Retina (tissue), 1 donor: ENCODE results near the gene CNTN4.
"Not testable (repeated sequence)": the region's sequence is repeated elsewhere in the genome, so short reads cannot be mapped to it uniquely, and the experiment has no call there.

Experiments used
- DNase-seq: peaks from one replicate; pipeline ENCODE4 v3.0.0-alpha.2; 2016

Gene CNTN4

DNA sequence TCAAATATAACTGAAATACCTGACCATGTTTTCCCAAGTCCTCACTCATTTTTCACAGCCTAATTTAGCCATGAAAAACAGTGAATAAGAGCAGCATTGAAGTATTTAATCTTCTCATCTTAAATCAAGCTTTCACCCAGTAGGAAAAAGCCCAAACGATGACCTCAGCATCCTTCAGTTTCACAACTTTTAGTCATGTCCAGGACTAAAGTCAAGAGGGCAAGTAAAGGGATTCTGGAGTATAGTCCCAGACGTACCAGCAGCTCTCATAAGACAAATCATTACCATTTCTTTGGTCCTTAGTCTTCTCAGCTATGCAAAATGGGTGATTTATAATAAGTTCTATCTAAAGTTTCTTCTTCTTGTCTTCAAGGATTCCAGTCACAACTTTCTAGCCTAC lies 774.2 kb downstream of the CNTN4 start:
- DNase-seq, result no peak

DNA sequence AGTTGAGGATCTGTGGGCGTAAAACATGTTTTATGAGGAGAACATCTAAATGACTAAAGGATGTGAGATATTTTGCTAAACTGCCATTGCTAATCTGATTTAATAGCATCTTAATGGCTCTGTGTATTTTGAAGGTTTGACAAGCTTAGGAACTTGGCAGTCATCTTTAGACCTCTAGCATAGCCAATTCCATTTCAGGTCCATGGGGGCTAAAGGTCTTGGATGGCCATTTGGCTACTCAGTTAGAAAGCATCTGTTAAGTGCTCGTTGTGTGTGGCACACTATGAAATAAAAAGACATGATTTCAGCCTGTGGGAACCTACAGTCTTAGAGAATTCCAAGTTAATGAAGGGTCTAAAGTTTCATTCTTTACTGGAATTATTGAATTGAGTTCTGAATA lies 775.3 kb downstream of the CNTN4 start:
- DNase-seq, result no peak

DNA sequence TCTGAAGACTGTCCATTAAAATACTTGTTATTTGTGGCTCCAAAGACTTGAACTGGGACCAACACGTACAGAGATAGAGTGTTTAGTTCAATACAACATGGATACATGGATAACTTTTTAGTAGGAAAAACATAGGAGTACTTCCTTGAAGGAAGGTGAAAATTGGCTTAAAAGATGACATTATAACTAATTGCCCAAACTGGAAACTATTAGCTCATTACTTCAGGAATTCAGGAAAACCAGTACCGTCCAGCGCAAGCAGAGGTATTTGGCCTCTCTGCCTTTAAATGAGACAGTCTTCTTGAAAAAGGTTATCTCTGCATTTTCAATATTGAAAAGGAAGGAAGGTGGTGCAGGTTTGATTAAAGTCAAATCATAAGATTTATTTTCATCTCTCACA lies 777.0 kb downstream of the CNTN4 start:
- no peak for DNase-seq

DNA sequence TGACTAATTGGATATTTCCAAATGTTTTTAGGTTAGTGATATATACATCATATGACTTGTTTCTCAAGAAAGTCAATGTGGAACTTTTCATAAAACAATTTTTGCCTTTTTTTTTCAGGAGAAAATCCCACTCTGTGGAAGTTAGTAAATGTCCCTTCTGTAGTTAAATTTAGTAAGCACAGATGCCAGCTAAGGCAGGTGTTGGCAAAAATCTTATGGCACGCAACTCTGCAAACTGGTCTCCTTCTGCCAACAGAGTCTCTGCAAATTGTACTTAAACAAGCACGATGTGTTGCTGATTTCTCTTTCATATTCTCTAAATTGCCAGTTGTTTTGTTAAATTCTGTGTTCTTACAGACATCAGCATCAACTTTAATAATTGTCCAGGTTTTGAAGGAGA lies 777.7 kb downstream of the CNTN4 start:
- no peak for DNase-seq

DNA sequence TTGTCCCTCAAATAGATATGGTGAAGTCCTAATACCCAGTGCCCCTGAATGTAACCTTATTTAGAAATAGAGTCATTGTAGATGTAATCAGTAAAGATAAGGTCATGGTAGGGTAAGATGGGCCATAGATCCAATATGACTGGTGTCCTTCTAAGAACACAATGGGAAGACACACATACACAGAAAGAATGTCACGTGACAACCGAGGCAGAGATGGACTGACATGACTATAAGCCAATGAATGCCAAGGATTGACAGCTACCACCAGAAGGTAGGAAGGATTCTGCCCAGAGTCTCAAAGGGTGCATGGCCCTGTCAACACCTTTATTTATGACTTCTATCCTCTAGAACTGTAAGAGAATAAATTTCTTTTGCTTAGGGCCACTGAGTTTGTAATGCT lies 780.4 kb downstream of the CNTN4 start:
- no peak for DNase-seq

DNA sequence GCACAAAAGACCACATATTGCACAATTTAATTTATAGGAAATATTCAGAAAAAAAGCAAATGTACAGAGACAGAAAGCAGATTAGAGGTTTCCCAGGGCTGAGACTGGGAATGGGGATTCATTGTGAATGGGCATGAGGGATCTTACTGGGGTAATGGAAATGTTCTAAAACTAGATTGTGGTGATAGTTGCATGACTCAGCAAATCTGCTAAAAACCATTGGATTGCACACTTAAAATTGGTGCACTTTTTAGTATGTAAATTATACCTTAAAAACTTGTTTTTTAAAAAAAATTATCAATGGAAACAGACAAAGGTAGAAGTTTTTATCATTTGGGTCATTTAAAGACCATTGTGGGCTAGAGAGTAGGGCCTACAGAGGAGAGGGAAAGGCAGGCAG lies 780.9 kb downstream of the CNTN4 start:
- no peak for DNase-seq

DNA sequence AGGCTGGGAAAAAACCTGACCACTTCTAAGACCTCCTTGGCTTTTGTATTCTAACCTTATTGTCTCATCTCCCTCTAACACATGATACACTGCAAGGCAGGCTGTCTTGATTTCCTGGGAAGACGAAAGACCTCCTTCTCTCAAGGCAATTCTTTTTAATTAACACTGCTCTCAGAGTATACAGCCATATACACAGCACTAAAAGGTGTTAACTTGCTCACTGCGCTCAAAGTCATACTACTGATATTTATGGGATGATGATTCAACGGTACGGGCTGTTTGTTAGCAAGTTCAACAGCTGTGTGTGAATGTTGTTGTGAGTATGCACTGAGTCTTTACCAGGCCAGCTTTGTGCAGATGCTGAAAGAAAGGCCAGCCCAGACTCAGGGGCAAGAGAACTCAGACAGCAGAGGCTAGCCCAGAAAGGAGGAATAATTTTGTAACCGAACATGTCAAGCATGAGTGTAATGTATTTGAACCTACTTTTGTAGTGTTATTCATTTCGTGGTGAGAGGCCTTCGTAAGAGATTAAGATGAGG lies 781.6 kb downstream of the CNTN4 start:
- no peak for DNase-seq

DNA sequence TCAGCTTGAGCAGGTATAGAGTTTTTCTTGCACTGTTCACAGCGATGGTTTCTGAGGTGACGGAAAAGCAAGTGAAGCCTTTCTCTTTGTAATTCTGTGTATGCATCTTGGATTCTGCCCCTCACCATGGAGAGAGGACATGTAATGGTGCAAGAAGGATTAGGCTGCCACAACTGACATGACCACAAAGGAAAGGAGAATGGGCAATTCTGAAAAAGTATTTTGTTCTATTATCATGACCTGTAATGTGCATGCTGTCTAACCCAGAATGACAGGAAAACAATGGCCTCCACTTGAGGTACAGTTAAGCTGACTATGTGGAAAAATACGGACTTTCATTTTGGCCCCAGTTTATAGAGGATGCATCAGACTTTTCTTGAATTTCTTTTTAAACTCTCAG lies 784.6 kb downstream of the CNTN4 start:
- peak; percentile 43 for DNase-seq

DNA sequence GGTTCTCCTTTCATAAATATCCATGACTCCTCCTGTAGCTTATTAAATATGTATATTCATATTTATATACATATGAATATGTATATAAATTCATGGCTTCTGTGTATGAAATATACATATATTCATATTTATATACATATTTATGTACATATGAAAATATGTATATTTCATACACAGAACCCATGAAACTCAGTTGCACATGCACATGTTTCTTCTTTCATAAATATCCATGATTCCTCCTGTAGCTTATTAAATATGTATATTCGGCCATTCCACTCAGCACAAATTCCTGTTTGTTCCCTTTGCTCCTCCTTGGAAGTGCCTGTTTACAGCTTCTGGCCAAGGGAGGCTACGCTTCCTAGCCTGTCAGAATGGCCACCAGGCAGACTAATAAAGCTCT lies 789.9 kb downstream of the CNTN4 start:
- DNase-seq, result no peak

DNA sequence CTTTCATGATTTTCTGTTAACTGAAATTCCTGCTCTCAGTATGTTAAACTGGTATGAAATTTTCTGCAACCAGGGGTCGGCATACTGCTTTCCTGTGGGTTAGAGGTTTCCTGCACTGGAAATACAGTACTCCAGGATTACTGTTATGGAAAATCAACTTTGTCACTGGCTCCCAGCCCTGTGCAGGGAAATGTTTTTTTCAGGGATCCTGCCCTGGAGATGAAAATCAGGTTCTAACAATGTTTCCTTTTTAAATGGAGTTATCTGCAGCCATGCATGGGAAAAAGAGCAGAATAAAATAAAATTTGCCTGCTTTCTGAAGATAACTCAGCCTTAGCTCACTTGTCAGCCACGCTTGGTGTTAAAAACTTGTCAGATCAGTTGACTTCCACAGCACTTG lies 791.1 kb downstream of the CNTN4 start:
- DNase-seq, result no peak

DNA sequence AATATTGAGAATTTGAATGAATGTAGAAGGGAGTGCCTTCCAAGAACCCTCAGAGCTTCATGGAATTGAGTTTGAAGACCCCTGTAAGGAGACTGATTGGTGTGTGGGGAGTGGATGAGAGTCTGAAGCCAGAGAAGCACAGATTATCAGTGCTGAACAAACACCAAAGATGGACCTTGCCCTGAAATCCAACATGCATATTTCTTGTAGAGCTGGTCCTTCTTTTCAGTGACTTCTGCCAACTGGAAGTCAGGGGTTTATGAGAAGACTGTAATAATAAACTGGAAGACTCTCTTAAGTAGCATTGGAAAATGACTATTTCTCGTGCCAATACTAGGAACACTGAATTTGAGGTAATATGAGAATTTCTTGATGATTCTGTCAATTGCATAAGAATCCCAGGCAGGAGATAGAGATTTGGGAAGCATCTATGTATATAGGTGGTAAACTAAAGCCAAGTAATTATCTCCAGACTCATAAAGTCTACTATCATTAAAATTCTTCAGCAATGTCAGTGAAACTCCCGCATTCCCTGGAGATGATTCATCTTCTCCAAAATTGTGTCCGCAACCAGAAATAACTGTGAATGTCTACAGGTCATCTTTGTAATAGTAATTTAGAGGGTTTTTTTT lies 797.8 kb downstream of the CNTN4 start:
- no peak for DNase-seq

DNA sequence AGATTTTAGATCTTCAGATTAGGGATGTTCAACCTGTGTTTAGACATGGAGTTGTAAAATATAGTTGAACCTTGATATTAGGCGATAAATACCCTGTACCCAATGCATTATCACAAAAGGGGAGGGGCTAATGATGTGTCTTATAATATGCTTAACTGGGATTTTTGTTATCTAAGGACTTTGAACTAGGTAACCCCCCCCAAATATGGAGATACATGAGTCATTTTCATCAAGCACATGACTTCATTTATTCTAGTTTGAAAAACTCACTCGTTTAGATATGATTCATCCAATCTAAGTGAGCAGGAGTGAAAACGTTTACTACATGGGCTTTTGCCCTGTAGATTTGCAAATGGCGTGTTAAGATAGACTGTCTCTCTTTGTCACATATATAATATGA lies 799.2 kb downstream of the CNTN4 start:
- no peak for DNase-seq

DNA sequence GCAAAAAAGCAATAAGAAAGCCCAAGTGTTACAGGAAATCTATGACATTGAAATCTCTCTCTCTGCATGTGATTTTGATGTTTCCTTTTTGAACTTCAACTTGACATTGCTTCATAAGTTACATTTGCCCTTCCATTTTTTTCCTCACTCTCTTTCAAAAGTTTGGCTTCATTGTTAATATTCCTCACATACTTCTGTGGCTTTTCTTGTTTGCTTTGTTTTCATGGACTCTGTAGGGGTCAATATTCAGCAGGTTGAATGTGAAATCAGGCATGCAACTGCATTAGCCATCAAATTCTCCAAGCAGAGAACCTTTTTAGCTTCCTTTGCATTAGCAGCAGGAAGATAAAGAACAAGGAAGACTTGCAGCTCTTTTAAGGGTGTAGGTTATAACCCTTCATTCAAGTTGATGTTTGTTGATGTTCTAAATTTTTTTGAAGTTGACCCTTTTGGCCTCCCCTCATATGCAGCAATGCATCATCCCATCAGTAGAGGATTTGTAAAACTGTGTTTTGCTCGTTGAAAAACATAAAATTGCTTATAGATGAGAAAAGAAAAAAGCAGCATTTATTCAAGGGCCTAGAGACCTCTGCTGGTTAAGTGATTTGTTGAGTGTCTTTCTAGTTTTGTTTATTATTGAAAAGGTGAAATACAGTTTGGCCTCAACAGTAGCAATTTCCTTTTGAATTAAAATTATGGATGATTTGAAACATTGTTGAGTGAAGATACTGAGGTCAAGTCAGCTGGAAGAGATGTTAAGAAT lies 800.1 kb downstream of the CNTN4 start:
- peak; percentile 27 for DNase-seq

DNA sequence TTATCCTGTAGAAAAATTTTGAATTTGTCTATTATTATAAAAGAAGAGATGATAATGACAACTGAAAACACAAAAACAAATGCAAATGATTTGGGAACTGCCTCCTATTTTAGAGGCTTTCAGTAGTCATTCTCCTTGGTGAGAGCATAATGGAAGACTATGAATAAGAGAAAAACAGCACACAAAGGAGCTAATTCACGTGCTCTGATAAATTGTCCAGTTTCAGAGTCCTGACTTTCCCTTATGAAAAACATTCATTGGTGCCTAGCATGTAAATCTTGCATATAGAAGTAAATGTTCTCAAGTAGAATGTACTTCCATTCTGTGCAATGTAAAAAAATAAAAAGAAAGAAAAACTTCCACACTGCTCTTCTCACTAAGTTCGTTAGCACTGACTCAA lies 805.4 kb downstream of the CNTN4 start:
- DNase-seq, result no peak

DNA sequence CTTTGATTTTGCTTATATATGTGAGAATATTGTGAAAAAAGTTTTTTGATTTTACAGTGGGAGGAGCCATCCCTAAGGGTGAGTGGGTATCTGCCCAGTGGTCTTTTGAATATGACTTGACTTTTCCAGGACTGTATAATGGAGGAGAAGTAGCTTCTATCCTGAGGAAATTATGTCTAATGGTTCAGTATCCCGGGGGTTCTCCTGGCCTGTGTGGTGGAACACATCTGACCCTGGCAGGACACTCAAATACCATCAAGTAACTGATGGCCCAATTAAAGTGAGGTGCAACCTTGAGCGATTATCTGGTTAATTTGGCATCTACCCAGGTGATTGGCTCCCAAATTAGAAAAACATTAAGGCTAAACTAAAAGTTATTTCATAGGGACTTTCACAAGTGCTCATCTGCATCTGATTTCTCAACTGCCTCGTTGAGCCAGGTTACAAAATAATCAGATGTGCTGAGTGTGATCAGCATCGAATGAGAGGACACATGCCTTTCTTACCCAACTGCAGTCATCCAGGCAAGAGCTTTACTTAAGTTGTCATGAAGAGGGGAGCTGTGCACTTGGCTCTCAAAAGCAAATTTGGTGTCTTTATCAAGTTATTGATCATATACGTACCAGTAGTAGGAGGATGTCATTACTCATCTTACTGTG lies 810.2 kb downstream of the CNTN4 start:
- no peak for DNase-seq

DNA sequence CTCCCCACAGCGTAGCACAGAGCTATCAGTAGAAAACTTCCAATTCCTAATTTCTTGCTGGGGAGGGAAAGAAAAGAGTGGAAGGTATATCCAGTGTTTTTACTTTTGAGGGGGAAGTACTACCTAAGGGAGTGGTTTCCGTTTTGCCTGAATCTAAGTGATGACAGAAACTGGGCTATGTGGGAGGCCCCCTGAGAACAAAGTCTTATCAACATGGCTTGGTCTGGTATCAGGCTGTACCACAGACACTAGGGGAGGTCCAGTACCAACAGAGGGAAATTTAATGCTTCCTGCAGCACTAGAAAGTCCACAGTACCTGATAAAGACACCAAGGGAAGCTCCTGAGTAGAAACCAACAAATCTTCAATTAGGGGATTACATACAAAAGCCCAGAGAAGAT lies 812.3 kb downstream of the CNTN4 start:
- DNase-seq, result no peak

DNA sequence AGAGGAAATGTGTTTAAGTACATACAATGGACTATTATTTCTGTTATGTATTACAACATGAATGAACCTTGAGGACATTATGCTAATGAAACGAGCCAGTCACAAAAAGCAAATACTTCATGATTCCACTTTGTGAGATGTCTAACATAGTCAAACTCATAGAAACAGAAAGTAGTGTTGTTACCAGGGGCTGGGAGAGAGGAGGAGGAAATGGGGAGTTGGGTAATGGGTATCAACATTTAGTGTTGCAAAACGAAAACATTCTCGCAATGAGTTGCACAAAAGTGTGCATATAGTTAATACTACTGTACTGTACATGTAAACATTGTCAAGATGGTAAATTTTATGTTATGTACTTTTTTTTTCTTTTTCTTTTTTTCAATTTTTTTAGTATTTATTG lies 817.2 kb downstream of the CNTN4 start:
- no peak for DNase-seq

DNA sequence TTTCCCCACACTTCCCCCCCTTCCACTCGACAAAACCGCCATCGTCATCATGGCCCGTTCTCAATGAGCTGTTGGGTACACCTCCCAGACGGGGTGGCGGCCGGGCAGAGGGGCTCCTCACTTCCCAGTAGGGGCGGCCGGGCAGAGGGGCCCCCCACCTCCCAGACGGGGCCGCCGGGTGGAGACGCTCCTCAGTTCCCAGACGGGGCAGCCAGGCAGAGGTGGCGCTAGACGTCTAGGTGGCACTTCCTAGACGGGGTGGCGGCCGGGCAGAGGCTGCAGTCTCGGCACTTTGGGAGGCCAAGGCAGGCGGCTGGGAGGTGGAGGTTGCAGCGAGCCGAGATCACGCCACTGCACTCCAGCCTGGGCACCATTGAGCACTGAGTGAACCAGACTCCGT lies 818.0 kb downstream of the CNTN4 start:
- not testable (repeated sequence) for DNase-seq

DNA sequence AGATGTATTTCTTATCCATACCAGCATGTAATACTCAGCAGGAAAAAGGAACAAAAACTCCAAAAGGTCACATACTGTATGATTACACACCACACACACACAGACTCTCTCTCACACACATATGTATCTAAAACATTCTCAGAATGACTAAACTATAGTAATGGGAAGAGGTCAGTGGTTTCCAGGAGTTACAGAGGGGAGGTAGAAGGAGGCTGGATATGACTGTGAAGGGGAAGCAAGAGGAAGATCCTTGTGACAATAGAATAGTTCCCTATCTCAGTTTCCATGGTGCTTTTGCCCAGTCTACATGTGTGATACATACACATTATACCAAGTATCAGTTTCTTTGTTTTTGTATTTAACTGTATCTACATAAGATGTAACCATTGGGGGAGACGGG lies 821.4 kb downstream of the CNTN4 start:
- no peak for DNase-seq

DNA sequence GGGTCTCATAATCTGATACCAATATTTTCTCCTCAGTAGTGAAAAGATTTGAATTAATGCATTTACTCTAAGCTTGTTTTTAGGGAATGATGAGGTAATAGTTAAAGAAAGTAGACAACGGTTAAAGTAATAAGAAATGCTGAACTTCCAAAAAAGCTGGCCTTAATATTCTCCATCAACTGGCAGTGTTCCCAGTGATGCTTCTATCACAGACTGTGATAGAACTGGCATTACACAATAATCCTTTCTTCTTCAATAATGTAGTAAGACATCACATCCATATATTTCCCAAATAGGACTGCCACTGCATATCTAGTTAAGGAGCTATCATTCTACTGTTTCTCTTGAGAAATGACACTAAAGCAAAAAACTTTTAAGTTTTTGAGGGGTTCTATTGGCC lies 822.8 kb downstream of the CNTN4 start:
- no peak for DNase-seq

DNA sequence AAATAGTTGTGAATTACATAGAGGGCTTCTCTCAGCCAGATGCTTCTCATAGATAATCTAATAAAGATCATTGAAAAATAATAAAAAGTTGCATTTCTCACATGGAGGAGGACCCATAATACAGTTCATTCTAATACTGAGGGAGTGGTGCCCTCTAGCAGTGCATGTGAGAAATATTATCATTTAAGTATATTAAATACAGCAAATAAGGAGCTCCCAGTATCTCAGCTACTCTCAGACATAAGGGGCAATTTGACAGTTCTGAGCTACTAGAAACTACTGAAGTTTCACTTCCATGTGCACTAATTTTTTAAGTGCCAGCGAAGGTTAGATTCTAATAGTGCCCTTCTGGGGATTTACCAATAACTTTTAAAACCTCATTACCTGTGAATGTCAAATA lies 823.2 kb downstream of the CNTN4 start:
- peak; percentile 17 for DNase-seq

DNA sequence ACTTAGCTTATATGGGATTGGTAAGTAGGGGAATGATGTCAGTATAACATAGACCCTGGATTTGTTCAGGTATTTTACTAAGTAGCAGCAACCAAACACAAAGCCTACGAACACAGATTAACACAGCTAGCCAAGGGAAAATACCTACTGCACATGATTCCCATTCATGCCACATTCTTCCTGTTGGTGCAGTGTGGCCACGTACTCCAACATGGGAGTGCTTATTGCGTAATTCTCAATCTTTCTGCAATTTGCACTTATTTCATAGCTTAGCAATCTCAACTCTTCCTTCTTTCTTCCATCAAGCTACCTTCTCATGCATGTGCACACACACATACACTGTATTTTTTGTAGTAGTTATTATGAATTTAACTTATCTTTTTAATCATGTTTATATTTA lies 824.7 kb downstream of the CNTN4 start:
- no peak for DNase-seq

DNA sequence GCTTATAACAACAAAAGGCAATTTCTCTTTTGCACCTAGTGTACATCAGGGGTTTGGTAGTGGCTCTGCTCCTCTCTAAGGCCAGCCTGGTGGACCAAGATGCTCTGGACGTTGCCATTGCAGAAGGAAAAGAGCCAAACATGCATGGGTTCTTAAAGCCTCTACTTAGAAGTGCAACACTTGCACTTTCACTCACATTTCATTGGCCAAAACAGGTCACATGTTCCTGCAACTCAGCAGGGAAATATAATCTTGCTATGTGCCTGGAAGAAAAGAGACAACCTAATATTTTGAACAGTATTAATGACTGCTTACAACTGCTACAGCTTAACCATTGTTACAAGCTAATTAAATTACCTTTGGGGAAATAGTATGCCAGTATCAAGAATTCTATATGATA lies 828.6 kb downstream of the CNTN4 start:
- no peak for DNase-seq

DNA sequence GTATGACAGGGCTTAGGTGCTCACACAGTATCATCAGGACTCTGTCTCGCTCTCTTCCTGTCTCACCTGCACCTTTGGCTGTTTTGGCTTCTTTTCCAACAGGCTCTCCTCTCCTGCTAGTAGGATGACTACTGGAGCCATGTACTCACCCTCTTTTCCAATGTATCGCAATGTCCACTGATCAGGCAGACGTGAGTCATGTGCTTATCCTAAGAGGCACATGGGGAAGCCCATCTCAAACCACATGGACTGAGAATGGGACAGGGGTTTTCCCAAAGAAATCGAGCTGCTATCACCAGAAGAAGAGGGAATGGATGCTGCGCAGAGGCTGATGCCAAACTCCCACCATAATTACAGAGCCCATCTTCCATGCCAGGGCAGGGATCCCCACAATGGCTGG lies 830.9 kb downstream of the CNTN4 start:
- DNase-seq, result no peak
